ENCODE data around the gene FAIM2. TPM values are rescaled to one million over a fixed set of nuclear protein-coding genes. Genes with fewer than 3 reads are reported as not detected.

Gene FAIM2
- total RNA-seq, 3 donors from 2014 or later: 0.67 to 12.9 (median 2.5) TPM

- intact Hi-C loops (cut with DNase I, micrococcal nuclease): no loop called here
- Histone ChIP-seq H3K4me1 (ENCODE audit: low read depth) (peaks cover 2% of the 10 kb centered on the region), H3K9me3 (no peaks in the 10 kb centered on the region), H3K36me3 (ENCODE audit: low read depth) (no peaks in the 10 kb centered on the region), H3K4me3 (no peak overlapping the region)
- no peak for TF ChIP-seq CTCF (IDR thresholded peaks at IDR 0.05)
- DNase-seq (no peak), ATAC-seq (no peak)
Observed at GRCh38 chr12:49819786-49820185, 83.9 kb downstream of the FAIM2 start.

- no peak for ATAC-seq
- DNase-seq: no peak
- H3K9me3 ChIP-seq: no peaks in the 10 kb centered on the region
- H3K36me3 ChIP-seq (ENCODE audit: low read depth): no peaks in the 10 kb centered on the region
- intact Hi-C loops (cut with DNase I, micrococcal nuclease): no loop called here
- H3K4me3 ChIP-seq: no peak overlapping the region
- TF ChIP-seq CTCF (IDR thresholded peaks at IDR 0.05): no peak
- peaks cover 2% of the 10 kb centered on the region for H3K4me1 ChIP-seq (ENCODE audit: low read depth)
Observed at GRCh38 chr12:49818241-49818895, 85.3 kb downstream of the FAIM2 start.

Other genes starting within 250 kb of the FAIM2 start
- gene FMNL3, start 196.5 kb downstream of the FAIM2 start, total RNA-seq: 10 to 100 TPM in 1 of 3 donors, 1 to 10 TPM in 2; 4.2 to 13.4 (median 7.1) TPM
- 100 to 1,000 TPM; 614 to 954 (median 773) TPM for gene TMBIM6, start 162.3 kb downstream of the FAIM2 start, total RNA-seq
- 10 to 100 TPM in 1 of 3 donors, 1 to 10 TPM in 2; 2.5 to 17.7 (median 4.7) TPM for gene NCKAP5L, start 75.5 kb downstream of the FAIM2 start, total RNA-seq
- gene BCDIN3D, start 60.8 kb downstream of the FAIM2 start, total RNA-seq: 1 to 10 TPM; 3.0 to 5.0 (median 3.7) TPM
- not detected for gene AQP2, start 46.8 kb upstream of the FAIM2 start, total RNA-seq
- not detected for gene AQP5, start 58.0 kb upstream of the FAIM2 start, total RNA-seq
- under 1 TPM in 1 of 3 donors, not detected in 2; 0.54 TPM for gene AQP6, start 69.0 kb upstream of the FAIM2 start, total RNA-seq
- gene RACGAP1, start 121.6 kb upstream of the FAIM2 start, total RNA-seq: 10 to 100 TPM; 16.0 to 45.5 (median 34.4) TPM
- 1 to 10 TPM in 2 of 3 donors, under 1 TPM in 1; 0.35 to 9.9 (median 1.7) TPM for gene ASIC1, start 153.7 kb upstream of the FAIM2 start, total RNA-seq
- gene SMARCD1, start 181.4 kb upstream of the FAIM2 start, total RNA-seq: 10 to 100 TPM; 34.2 to 44.9 (median 38.9) TPM
- gene GPD1, start 200.1 kb upstream of the FAIM2 start, total RNA-seq: 1 to 10 TPM; 1.7 to 4.1 (median 1.9) TPM
- 10 to 100 TPM; 72.2 to 89.8 (median 74.9) TPM for gene COX14, start 208.3 kb upstream of the FAIM2 start, total RNA-seq

Data from mucosa of descending colon (tissue), 3 donors.